ENCODE measurements around the gene DEPDC5.
A peak's percentile ranks its signal among the peaks of the same experiment; 100 is the strongest.

DEPDC5 gene

GRCh38 chr22:31838917-31839316 is 85.1 kb downstream of the DEPDC5 start:
- ATAC-seq (ENCODE audit: low read depth) (no peak), DNase-seq (ENCODE audit: low spot score in 2 of 2) (no peak)
- no peaks in the 10 kb centered on the region for H3K27me3 Mint-ChIP-seq
- H3K4me1 Mint-ChIP-seq = peaks cover 12% of the 10 kb centered on the region
- H3K36me3 Mint-ChIP-seq = peaks cover 52% of the 10 kb centered on the region
- H3K27ac Mint-ChIP-seq = peak overlapping the region; percentile 32
- no peak overlapping the region for H3K4me3 Mint-ChIP-seq
- no peaks in the 10 kb centered on the region for H3K9me3 Mint-ChIP-seq

GRCh38 chr22:31839986-31840385 is 86.2 kb downstream of the DEPDC5 start:
- DNase-seq (ENCODE audit: low spot score in 2 of 2) (no peak), ATAC-seq (ENCODE audit: low read depth) (no peak)
- Mint-ChIP-seq H3K4me1 (peaks cover 12% of the 10 kb centered on the region), H3K27me3 (no peaks in the 10 kb centered on the region), H3K9me3 (no peaks in the 10 kb centered on the region), H3K27ac (peak overlapping the region; percentile 32), H3K4me3 (no peak overlapping the region), H3K36me3 (peaks cover 54% of the 10 kb centered on the region)

GRCh38 chr22:31840585-31840984 is 86.8 kb downstream of the DEPDC5 start:
- no peak for DNase-seq (ENCODE audit: low spot score in 2 of 2)
- H3K36me3 Mint-ChIP-seq = peaks cover 58% of the 10 kb centered on the region
- ATAC-seq (ENCODE audit: low read depth) = no peak
- peak overlapping the region; percentile 79 for H3K27ac Mint-ChIP-seq
- H3K4me3 Mint-ChIP-seq = no peak overlapping the region
- H3K9me3 Mint-ChIP-seq = no peaks in the 10 kb centered on the region
- peaks cover 12% of the 10 kb centered on the region for H3K4me1 Mint-ChIP-seq
- no peaks in the 10 kb centered on the region for H3K27me3 Mint-ChIP-seq

- Mint-ChIP-seq H3K4me1 (peaks cover 15% of the 10 kb centered on the region), H3K9me3 (no peaks in the 10 kb centered on the region), H3K4me3 (peak overlapping the region; percentile 32), H3K36me3 (peaks cover 58% of the 10 kb centered on the region), H3K27me3 (no peaks in the 10 kb centered on the region), H3K27ac (peak overlapping the region; percentile 79)
- peak; percentile 52 for ATAC-seq (ENCODE audit: low read depth)
- DNase-seq (ENCODE audit: low spot score in 2 of 2) = no peak
These were observed 87.4 kb downstream of the DEPDC5 start for GRCh38 chr22:31841078-31841827.

GRCh38 chr22:31843526-31843925 is 89.7 kb downstream of the DEPDC5 start:
- H3K36me3 Mint-ChIP-seq = peaks cover 52% of the 10 kb centered on the region
- H3K27me3 Mint-ChIP-seq = no peaks in the 10 kb centered on the region
- H3K27ac Mint-ChIP-seq = peak overlapping the region; percentile 25
- no peak for DNase-seq (ENCODE audit: low spot score in 2 of 2)
- no peak for ATAC-seq (ENCODE audit: low read depth)
- no peak overlapping the region for H3K4me3 Mint-ChIP-seq
- H3K9me3 Mint-ChIP-seq = no peaks in the 10 kb centered on the region
- peaks cover 17% of the 10 kb centered on the region for H3K4me1 Mint-ChIP-seq

GRCh38 chr22:31844941-31845340 is 91.1 kb downstream of the DEPDC5 start:
- Mint-ChIP-seq H3K27ac (no peak overlapping the region), H3K4me1 (peaks cover 17% of the 10 kb centered on the region), H3K4me3 (no peak overlapping the region), H3K36me3 (peaks cover 50% of the 10 kb centered on the region), H3K9me3 (no peaks in the 10 kb centered on the region), H3K27me3 (no peaks in the 10 kb centered on the region)
- ATAC-seq (ENCODE audit: low read depth) (no peak), DNase-seq (ENCODE audit: low spot score in 2 of 2) (no peak)

- H3K27me3 Mint-ChIP-seq = no peaks in the 10 kb centered on the region
- DNase-seq (ENCODE audit: low spot score in 2 of 2) (peak in 1 of 2 donors; percentile 15), ATAC-seq (ENCODE audit: low read depth) (peak; percentile 67)
- H3K27ac Mint-ChIP-seq = no peak overlapping the region
- H3K36me3 Mint-ChIP-seq = peaks cover 44% of the 10 kb centered on the region
- H3K9me3 Mint-ChIP-seq = no peaks in the 10 kb centered on the region
- no peak overlapping the region for H3K4me3 Mint-ChIP-seq
- peaks cover 11% of the 10 kb centered on the region for H3K4me1 Mint-ChIP-seq
These were observed 92.6 kb downstream of the DEPDC5 start for GRCh38 chr22:31846161-31847115.

GRCh38 chr22:31848411-31848810 is 94.6 kb downstream of the DEPDC5 start:
- Mint-ChIP-seq H3K4me1 (peaks cover 8% of the 10 kb centered on the region), H3K36me3 (peaks cover 41% of the 10 kb centered on the region), H3K9me3 (no peaks in the 10 kb centered on the region), H3K27me3 (no peaks in the 10 kb centered on the region), H3K4me3 (no peak overlapping the region), H3K27ac (peak overlapping the region; percentile 54)
- DNase-seq (ENCODE audit: low spot score in 2 of 2) = no peak
- ATAC-seq (ENCODE audit: low read depth) = no peak

GRCh38 chr22:31850135-31850534 is 96.3 kb downstream of the DEPDC5 start:
- no peak overlapping the region for H3K4me3 Mint-ChIP-seq
- no peak for ATAC-seq (ENCODE audit: low read depth)
- H3K36me3 Mint-ChIP-seq = peaks cover 44% of the 10 kb centered on the region
- DNase-seq (ENCODE audit: low spot score in 2 of 2) = no peak
- no peaks in the 10 kb centered on the region for H3K9me3 Mint-ChIP-seq
- H3K27ac Mint-ChIP-seq = no peak overlapping the region
- H3K4me1 Mint-ChIP-seq = peaks cover 8% of the 10 kb centered on the region
- H3K27me3 Mint-ChIP-seq = no peaks in the 10 kb centered on the region

- no peak for ATAC-seq (ENCODE audit: low read depth)
- Mint-ChIP-seq H3K4me1 (no peaks in the 10 kb centered on the region), H3K27ac (peak overlapping the region; percentile 45), H3K4me3 (no peak overlapping the region), H3K27me3 (no peaks in the 10 kb centered on the region), H3K9me3 (no peaks in the 10 kb centered on the region), H3K36me3 (peaks cover 39% of the 10 kb centered on the region)
- no peak for DNase-seq (ENCODE audit: low spot score in 2 of 2)
These were observed 99.0 kb downstream of the DEPDC5 start for GRCh38 chr22:31852691-31853421.

- Mint-ChIP-seq H3K27me3 (no peaks in the 10 kb centered on the region), H3K4me3 (no peak overlapping the region), H3K36me3 (peaks cover 34% of the 10 kb centered on the region), H3K9me3 (no peaks in the 10 kb centered on the region), H3K4me1 (no peaks in the 10 kb centered on the region), H3K27ac (no peak overlapping the region)
- no peak for DNase-seq (ENCODE audit: low spot score in 2 of 2)
- ATAC-seq (ENCODE audit: low read depth) = no peak
These were observed 100.1 kb downstream of the DEPDC5 start for GRCh38 chr22:31853736-31854495.

- no peak for ATAC-seq (ENCODE audit: low read depth)
- DNase-seq (ENCODE audit: low spot score in 2 of 2) = no peak
- peaks cover 34% of the 10 kb centered on the region for H3K36me3 Mint-ChIP-seq
- no peaks in the 10 kb centered on the region for H3K9me3 Mint-ChIP-seq
- no peak overlapping the region for H3K27ac Mint-ChIP-seq
- H3K4me1 Mint-ChIP-seq = no peaks in the 10 kb centered on the region
- H3K27me3 Mint-ChIP-seq = no peaks in the 10 kb centered on the region
- H3K4me3 Mint-ChIP-seq = no peak overlapping the region
These were observed 103.4 kb downstream of the DEPDC5 start for GRCh38 chr22:31857247-31857646.

- no peak overlapping the region for H3K4me3 Mint-ChIP-seq
- no peaks in the 10 kb centered on the region for H3K9me3 Mint-ChIP-seq
- no peak overlapping the region for H3K27ac Mint-ChIP-seq
- ATAC-seq (ENCODE audit: low read depth) (no peak), DNase-seq (ENCODE audit: low spot score in 2 of 2) (no peak)
- H3K27me3 Mint-ChIP-seq = no peaks in the 10 kb centered on the region
- H3K4me1 Mint-ChIP-seq = no peaks in the 10 kb centered on the region
- peaks cover 16% of the 10 kb centered on the region for H3K36me3 Mint-ChIP-seq
These were observed 107.5 kb downstream of the DEPDC5 start for GRCh38 chr22:31861226-31861840.

Measured in memory B cell (primary cell).